Muscle layer of colon (tissue), 2 donors: ENCODE results near the gene CTAGE9.

ENCODE experiments used
- H3K27ac ChIP-seq: one replicate; pipeline ENCODE4 v1.7.0; 2013; ENCODE audit warnings: low read depth, mild to moderate bottlenecking, low read length, moderate library complexity
- H3K27me3 ChIP-seq, 2 donors: one replicate each; pipeline ENCODE4 v1.7.0; 2013; ENCODE audit warnings: low read length in 2 of 2, mild to moderate bottlenecking in 2 of 2; ENCODE audit not compliant: insufficient read depth in 2 of 2, control insufficient read depth in 1 of 2
- H3K36me3 ChIP-seq: one replicate; pipeline ENCODE4 v1.7.0; 2013; ENCODE audit warnings: mild to moderate bottlenecking, low read length; ENCODE audit not compliant: insufficient read depth
- H3K4me1 ChIP-seq: one replicate; pipeline ENCODE4 v1.7.0; 2013; ENCODE audit warnings: mild to moderate bottlenecking, low read length; ENCODE audit not compliant: insufficient read depth
- H3K4me3 ChIP-seq, 2 donors: one replicate each; pipeline ENCODE4 v1.7.0; 2013; ENCODE audit warnings: low read length in 2 of 2, low read depth in 1 of 2, mild to moderate bottlenecking in 1 of 2, moderate library complexity in 1 of 2
- H3K9ac ChIP-seq: one replicate; pipeline ENCODE4 v1.7.0; 2013; ENCODE audit warnings: low read length
- H3K9me3 ChIP-seq: one replicate; pipeline ENCODE4 v1.7.0; 2013; ENCODE audit warnings: mild to moderate bottlenecking, low read length
- donor health status: abdominal sarcoma.
- donor health status: Adenocarcinoma of cecum.

The CTAGE9 gene

GRCh38 chr6:131660195-131660594 is 50.6 kb downstream of the CTAGE9 start:
- H3K27me3 ChIP-seq = no peaks in the 10 kb centered on the region
- H3K36me3 ChIP-seq = no peaks in the 10 kb centered on the region
- no peaks in the 10 kb centered on the region for H3K4me1 ChIP-seq
- H3K4me3 ChIP-seq = no peak overlapping the region
- H3K9me3 ChIP-seq = no peaks in the 10 kb centered on the region
- no peak overlapping the region for H3K27ac ChIP-seq
- no peak overlapping the region for H3K9ac ChIP-seq
